Kidney (tissue), 14 donors: ENCODE measurements around the gene FBXL15. TPM values are rescaled to one million over a fixed set of nuclear protein-coding genes. Genes with fewer than 3 reads are reported as not detected.
A peak's percentile ranks its signal among the peaks of the same experiment; 100 is the strongest.

Experiments used
- DNase-seq, 5 donors: peaks; one replicate each; pipeline ENCODE4 v3.0.0-alpha.2; 2013 to 2020
- FAIRE-seq: peaks from 2 replicates; lab custom pipeline; 2012; peaks lifted over from hg19 to GRCh38; lab: Jason Lieb, UNC
- H3K27ac ChIP-seq, 2 donors: one replicate each; pipeline ENCODE4 v1.7.0; 2013; ENCODE audit warnings: low read depth in 2 of 2, low read length in 2 of 2, inconsistent platforms in 1 of 2
- H3K27me3 ChIP-seq: one replicate; pipeline ENCODE4 v1.7.1; 2013; ENCODE audit warnings: low read length, inconsistent platforms; ENCODE audit not compliant: control insufficient read depth, insufficient read depth
- H3K36me3 ChIP-seq, 3 donors: one replicate each; pipeline versions ENCODE4 v1.7.0 to v1.7.1; 2013; ENCODE audit warnings: low read length in 3 of 3, control low read depth in 1 of 3, inconsistent platforms in 1 of 3; ENCODE audit not compliant: insufficient read depth in 3 of 3, control insufficient read depth in 2 of 3
- H3K4me1 ChIP-seq, 3 donors: one replicate each; pipeline versions ENCODE4 v1.7.0 to v1.7.1; 2013; ENCODE audit warnings: low read length in 3 of 3, inconsistent platforms in 1 of 3, low read depth in 1 of 3; ENCODE audit not compliant: control insufficient read depth in 2 of 3, insufficient read depth in 2 of 3
- H3K4me3 ChIP-seq, 3 donors: one replicate each; pipeline versions ENCODE4 v1.7.0 to v1.8.1; 2013; ENCODE audit warnings: low read length in 3 of 3, control low read depth in 1 of 3, inconsistent platforms in 1 of 3
- H3K9ac ChIP-seq, 3 donors: one replicate each; pipeline versions ENCODE4 v1.7.0 to v1.7.1; 2013; ENCODE audit warnings: low read length in 3 of 3, control low read depth in 1 of 3, inconsistent platforms in 1 of 3
- H3K9me3 ChIP-seq, 3 donors: one replicate each; pipeline versions ENCODE4 v1.7.0 to v1.7.1; 2013; ENCODE audit warnings: low read length in 3 of 3, control low read depth in 1 of 3, inconsistent platforms in 1 of 3; ENCODE audit not compliant: control insufficient read depth in 2 of 3, insufficient read depth in 1 of 3
- intact Hi-C: fragments of 100-400 bp; cut with DNase I; formaldehyde crosslinking; loops from one replicate; pipeline ENCODE4 v1.11.1; 2022
- polyA plus RNA-seq: library from polyadenylated mRNA; stranded (reverse); fragments of 350-450 nt; fragmentation: Illumina TruSeq; extraction: RNeasy Lipid Tissue Mini Kit (QIAGEN cat#74804); gene quantifications from one replicate; pipeline ENCODE4 v1.2.3, GENCODE V29; 2014; ENCODE audit warnings: low read depth, low replicate concordance; ENCODE audit not compliant: insufficient read depth
- total RNA-seq: library from RNA; stranded (reverse); fragmentation: NEBNext Ultra II Directional; extraction: Animal tissue kit (Norgen Biotek cat#: 25700); gene quantifications from one replicate; pipeline ENCODE4 v1.2.1, GENCODE V29; 2021
- TF ChIP-seq, protein P1 (sequence below): IDR thresholded peaks from 3 replicates; pipeline ENCODE4 v1.5.1; 2012; ENCODE audit warnings: mild to moderate bottlenecking, moderate library complexity, borderline replicate concordance; ENCODE audit not compliant: insufficient read depth; ENCODE audit errors: extremely low read depth
- donor health status: control.
- donor health status: control.
- donor health status: control.
- donor health status: control.
- donor health status: control.
- donor health status: DM: yes; HTN: yes; CAD: no.
- donor health status: Normal renal cell carcinoma (clear cell type).

Gene FBXL15
- total and polyA plus RNA-seq, 2 donors from 2014 or later, result 17.9 to 28.0 TPM

DNA sequence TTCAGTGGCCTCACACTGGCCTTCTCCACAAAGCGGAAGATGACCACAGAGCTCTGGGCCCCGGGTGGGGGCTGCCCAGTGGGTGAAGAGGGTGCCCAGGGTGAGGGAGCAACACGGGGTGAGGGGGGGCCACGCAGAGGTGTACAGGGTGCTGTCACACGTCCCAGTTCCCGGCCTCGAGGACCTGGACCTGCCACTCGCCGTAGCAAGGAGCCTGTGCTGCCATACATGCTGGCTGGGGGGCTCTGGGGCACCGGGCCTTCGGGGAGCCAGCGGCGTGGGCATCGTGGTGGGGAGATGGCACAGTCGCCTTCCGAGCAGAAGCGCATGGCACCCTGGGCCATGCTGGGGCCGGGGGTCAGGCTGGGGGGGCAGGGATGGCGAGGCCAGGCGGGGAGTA lies 3.9 kb upstream of the FBXL15 start:
- H3K4me1 ChIP-seq, result peaks cover 0 to 14% (median 6%) of the 10 kb centered on the region in 3 donors
- no peak overlapping the region for H3K27ac ChIP-seq
- no peaks in the 10 kb centered on the region for H3K9me3 ChIP-seq
- peaks cover 3% of the 10 kb centered on the region for H3K27me3 ChIP-seq
- no peaks in the 10 kb centered on the region for H3K36me3 ChIP-seq
- no peak overlapping the region for H3K9ac ChIP-seq
- intact Hi-C loops, result no loop called here
- TF ChIP-seq, protein P1, sequence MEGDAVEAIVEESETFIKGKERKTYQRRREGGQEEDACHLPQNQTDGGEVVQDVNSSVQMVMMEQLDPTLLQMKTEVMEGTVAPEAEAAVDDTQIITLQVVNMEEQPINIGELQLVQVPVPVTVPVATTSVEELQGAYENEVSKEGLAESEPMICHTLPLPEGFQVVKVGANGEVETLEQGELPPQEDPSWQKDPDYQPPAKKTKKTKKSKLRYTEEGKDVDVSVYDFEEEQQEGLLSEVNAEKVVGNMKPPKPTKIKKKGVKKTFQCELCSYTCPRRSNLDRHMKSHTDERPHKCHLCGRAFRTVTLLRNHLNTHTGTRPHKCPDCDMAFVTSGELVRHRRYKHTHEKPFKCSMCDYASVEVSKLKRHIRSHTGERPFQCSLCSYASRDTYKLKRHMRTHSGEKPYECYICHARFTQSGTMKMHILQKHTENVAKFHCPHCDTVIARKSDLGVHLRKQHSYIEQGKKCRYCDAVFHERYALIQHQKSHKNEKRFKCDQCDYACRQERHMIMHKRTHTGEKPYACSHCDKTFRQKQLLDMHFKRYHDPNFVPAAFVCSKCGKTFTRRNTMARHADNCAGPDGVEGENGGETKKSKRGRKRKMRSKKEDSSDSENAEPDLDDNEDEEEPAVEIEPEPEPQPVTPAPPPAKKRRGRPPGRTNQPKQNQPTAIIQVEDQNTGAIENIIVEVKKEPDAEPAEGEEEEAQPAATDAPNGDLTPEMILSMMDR, result no peak
- FAIRE-seq, result no peak
- DNase-seq, result no peak
- no peak overlapping the region for H3K4me3 ChIP-seq

DNA sequence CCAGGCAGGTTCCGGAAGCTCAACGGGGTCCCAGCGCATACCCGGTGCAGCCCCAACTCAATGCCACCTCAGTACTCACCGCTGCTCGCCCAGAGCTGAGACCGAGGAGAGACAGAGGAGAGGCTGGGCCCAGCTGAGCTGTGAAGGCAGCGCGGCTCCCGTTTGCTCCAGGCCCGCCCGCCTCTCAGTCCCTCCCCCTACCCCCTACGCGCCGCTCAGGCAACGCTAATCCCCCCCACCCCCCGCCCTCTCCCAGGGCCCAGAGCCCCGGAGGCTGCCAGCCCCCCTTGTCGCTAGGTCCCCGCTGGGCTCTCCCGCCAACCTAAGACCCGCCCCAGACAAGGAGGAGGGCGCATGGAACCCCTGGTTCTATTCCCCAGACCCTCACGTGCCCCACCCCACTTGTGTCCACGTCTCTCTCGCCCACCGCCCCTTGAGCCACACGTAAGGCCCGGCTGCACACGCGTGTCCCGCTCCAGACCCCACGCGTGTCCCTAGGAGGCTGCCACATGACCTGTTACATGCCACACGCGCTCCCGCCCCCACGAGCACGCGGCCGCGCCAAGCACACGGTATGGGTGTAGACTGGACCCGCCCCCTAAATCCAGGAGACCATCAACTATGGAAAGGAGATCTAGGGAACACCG lies 1.9 kb upstream of the FBXL15 start, which contains the start of gene PSD:
PSD (minus strand) TSS at position 164 of the 647 bp plus-strand sequence. CDS start 1,747 bp downstream, outside the sequence.
- FAIRE-seq, result no peak
- Histone ChIP-seq H3K4me3 (peak within 1 kb of the TSS; percentile 78 to 98 (median 96)), H3K4me1 (peaks cover 0 to 27% (median 11%) of the 10 kb centered on the region in 3 donors), H3K9ac (peak within 1 kb of the TSS in 1 of 3 donors; percentile 53), H3K27me3 (peaks cover 3% of the 10 kb centered on the region), H3K9me3 (no peaks in the 10 kb centered on the region), H3K36me3 (peaks cover 0 to 5% (median 0%) of the 10 kb centered on the region in 3 donors), H3K27ac (no peak within 1 kb of the TSS)
- DNase-seq, result peak in 2 of 5 donors; percentile 28 to 72
- TF ChIP-seq, protein P1, result no peak
- intact Hi-C loops, result no loop called here

DNA sequence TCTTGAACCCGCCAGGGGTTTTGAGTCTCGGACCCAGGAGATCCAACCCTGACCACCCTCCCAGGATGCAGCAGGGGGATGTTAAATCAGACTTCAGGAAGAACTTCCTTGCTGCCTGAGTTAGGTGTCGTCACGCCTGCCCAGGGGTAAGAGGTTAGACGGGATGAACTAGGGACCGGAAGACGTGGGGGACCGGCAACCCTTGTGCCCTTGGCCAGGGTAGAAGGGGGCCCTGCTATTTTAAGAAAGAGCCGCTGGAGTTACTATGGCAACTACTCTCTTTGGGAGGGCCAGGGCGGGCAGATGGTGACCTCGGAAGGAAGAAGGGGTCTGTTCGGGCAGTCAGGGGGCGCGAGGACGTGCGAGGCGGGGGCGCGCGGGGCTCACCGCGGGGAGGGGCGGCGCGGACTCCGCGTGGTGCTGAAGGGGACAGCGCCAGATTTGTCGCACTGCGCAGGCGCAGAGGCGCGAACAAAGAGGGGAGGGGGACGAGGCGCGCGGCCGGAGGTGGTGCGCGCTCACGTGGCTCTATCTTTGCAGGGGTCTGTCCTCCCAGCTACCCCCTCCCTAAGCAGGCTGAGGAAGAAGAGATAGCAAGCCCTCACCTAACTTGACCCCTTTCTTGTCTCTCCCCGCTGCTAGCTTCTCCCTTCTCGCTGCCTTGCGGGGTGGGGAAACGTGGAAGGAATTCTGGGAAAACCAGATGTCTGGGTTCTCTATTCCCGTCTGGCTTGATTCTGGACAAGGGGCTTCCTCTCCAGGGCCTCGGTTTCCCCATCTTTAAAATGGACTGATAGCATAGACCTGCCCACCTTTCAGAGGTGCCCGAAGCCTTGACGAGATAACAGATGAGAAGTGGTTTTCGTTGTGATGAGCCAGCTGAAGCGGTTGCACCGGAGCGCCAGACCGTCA lies 1.1 kb upstream of the FBXL15 start:
- peaks cover 3% of the 10 kb centered on the region for H3K27me3 ChIP-seq
- H3K27ac ChIP-seq, result no peak overlapping the region
- TF ChIP-seq, protein P1, result no peak
- peaks cover 0 to 10% (median 0%) of the 10 kb centered on the region in 3 donors for H3K36me3 ChIP-seq
- H3K4me3 ChIP-seq, result peak overlapping the region; percentile 78 to 98 (median 96)
- intact Hi-C loops, result no loop called here
- H3K9ac ChIP-seq, result peak overlapping the region in 1 of 3 donors; percentile 53
- DNase-seq (peak in 4 of 5 donors; percentile 60 to 87 (median 72)), FAIRE-seq (no peak)
- peaks cover 0 to 29% (median 11%) of the 10 kb centered on the region in 3 donors for H3K4me1 ChIP-seq
- no peaks in the 10 kb centered on the region for H3K9me3 ChIP-seq
